Skeletal muscle cell (primary cell): Measurements from ENCODE around the gene SYNDIG1.

Experiments
- DNase-seq: peaks from one replicate; pipeline ENCODE4 v3.0.0-alpha.2; 2010; ENCODE audit warnings: low read depth
- H3K4me3 ChIP-seq: 2 replicates; pipeline ENCODE4 v1.5.1; 2011; ENCODE audit warnings: low read depth, mild to moderate bottlenecking, control low read depth, low read length, moderate library complexity

SYNDIG1 gene

GRCh38 chr20:24590178-24590982 is 121.0 kb downstream of the SYNDIG1 start:
- H3K4me3 ChIP-seq = no peak overlapping the region
- DNase-seq = no peak

GRCh38 chr20:24597051-24597450 is 127.6 kb downstream of the SYNDIG1 start:
- H3K4me3 ChIP-seq = no peak overlapping the region
- no peak for DNase-seq

DNA sequence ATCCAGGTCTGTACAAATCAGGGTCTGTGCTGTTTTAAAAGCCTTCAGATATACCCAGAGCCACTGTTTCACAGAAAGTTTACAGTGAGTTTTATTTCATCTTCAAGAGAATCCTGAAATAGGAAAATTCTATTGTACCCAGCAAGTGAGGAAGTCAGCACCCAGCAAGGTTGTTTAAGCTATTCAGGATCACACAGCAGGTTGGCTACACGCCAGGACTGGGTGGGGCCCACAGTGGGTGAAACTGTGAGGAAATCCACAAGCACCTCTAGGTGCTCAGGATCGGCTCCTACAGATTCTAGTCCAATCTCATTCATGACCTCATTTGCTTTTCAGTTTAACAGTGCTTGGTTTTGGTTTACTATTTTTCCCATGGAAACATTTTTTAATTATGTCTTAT is 128.9 kb downstream of the SYNDIG1 start:
- DNase-seq = no peak
- H3K4me3 ChIP-seq = no peak overlapping the region

DNA sequence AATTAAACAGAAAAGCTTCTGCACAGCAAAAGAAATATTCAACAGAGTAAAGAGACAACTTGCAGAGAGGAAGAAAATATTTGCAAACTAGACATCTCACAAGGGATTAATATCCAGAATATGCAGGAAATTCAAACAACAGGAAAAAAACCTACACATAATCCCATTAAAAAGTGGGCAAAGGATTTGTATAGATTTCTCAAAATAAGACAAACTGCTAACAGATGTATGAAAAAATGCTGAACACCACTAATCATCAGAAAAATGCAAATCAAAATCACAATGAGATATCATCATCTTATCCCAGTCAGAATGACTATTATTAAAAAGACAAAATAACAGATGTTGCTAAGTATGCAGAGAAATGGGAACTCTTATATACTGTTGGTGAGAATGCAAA is 129.6 kb downstream of the SYNDIG1 start:
- DNase-seq = no peak
- H3K4me3 ChIP-seq = no peak overlapping the region

DNA sequence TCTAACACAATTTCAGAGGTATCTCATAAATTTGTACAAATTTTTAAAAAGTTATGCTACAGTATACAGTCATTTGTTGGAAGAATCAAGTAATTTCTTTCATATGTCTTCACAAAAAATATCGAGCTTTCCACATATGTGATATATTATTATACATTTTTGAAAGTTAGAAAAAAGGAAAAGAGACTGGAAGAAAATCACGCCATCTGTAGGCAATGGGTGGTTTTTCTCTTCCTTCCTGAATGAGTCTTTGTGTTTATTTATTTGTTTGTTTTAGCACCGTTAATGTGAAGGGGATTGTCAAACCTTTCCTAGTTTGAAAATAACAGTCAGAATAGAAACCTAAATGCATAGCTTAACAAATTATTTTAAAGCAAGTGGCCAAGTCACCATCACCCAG is 130.6 kb downstream of the SYNDIG1 start:
- H3K4me3 ChIP-seq = no peak overlapping the region
- no peak for DNase-seq

DNA sequence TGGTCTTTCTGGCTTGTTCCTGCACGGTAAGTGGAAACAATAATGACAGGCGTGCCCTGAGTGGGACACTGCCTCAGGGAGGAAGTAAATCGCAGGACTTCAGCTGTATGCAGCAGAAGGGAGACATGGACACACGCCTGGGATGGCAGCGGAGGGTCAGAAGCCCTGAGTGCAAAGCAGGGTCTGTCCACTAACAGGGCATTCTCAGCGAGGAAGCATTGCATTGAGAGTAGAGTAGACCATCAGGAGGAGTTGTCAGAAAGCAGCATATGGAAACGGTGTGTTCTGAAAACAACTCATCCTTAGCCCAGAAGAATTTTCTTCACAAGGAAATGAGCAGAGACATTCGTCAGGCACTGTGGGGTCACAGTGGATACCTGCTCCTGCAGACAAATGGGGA is 134.0 kb downstream of the SYNDIG1 start:
- no peak for DNase-seq

DNA sequence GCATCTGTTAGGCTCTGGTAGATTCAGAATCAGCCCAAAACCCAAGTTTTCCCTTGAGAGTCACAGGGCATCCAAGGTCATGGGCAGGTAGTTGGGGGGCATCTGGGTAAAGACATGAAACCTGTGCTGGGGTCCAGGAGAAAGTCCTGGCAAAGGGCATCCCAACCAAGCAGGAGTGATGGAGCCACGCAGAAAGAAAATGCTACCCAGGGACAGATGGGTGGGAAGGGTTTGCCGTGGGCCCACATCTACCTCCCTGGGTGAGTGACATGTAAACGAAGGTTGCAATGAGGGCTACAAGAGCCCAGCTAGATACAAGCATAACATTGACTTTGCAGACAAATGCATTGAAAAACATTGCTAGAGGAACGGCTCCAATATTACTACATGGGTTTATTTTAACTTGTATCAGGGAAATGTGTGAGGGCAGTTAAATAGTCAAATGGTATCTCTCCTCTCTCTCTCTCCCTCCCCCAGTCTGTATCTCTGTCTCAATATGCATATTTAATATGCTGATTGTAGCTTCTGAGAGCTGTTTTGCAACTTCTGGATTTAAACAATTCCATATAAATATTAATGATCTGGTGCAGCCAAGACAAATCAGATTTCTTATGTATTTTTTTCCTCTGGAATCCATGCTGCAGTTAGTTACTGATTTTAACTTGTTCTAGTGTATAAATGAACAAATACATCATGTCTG is 135.7 kb downstream of the SYNDIG1 start:
- DNase-seq = no peak
- no peak overlapping the region for H3K4me3 ChIP-seq

More for the DNA sequence above, 134.0 kb downstream of the SYNDIG1 start:
- no peak overlapping the region for H3K4me3 ChIP-seq

- DNase-seq = peak; percentile 31
- H3K4me3 ChIP-seq = no peak overlapping the region
Observed at GRCh38 chr20:24605937-24606455, 136.6 kb downstream of the SYNDIG1 start.

DNA sequence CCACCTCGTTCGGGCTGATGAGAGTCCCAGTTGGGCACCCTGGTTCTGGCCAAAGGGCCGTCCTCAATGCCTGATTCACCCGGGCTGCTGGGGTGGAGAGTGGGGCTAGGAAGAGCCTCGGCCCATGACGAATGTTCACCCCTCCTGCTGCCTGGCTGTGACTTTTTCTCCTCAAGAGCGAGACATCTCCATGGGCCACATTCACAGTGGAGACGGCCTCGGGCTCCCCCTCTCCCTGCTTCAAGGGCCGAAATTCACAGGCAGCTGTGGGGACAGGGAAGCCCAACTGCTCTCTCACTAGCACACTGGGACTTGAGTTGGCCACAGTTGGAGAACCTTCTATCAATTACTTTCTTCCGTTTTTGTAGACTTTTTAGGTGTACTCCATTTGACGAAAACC is 138.0 kb downstream of the SYNDIG1 start:
- no peak overlapping the region for H3K4me3 ChIP-seq

GRCh38 chr20:24608926-24609667 is 139.7 kb downstream of the SYNDIG1 start:
- no peak for DNase-seq
- no peak overlapping the region for H3K4me3 ChIP-seq

More for the DNA sequence above, 138.0 kb downstream of the SYNDIG1 start:
- no peak for DNase-seq

DNA sequence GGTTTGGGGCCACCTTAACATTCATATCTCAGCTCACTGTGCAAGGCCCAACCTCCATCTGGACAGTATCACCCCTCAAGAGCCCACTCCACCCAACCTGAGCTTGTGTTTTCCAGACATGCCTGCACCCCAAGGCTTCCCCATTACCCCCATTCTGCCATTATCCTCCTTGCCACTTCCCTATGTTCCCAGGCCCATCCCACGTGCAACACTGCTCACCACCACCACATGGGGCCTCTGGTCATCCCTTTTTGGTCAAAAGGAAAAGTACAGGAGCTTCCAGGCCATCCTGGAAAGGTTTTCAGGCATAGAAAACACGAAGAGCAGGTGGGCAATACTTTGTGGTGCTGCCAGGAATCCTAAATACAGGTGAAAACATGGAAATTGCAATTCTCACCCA is 140.3 kb downstream of the SYNDIG1 start:
- H3K4me3 ChIP-seq = no peak overlapping the region
- DNase-seq = no peak

- no peak for DNase-seq
- no peak overlapping the region for H3K4me3 ChIP-seq
Observed at GRCh38 chr20:24610341-24611115, 141.1 kb downstream of the SYNDIG1 start.

DNA sequence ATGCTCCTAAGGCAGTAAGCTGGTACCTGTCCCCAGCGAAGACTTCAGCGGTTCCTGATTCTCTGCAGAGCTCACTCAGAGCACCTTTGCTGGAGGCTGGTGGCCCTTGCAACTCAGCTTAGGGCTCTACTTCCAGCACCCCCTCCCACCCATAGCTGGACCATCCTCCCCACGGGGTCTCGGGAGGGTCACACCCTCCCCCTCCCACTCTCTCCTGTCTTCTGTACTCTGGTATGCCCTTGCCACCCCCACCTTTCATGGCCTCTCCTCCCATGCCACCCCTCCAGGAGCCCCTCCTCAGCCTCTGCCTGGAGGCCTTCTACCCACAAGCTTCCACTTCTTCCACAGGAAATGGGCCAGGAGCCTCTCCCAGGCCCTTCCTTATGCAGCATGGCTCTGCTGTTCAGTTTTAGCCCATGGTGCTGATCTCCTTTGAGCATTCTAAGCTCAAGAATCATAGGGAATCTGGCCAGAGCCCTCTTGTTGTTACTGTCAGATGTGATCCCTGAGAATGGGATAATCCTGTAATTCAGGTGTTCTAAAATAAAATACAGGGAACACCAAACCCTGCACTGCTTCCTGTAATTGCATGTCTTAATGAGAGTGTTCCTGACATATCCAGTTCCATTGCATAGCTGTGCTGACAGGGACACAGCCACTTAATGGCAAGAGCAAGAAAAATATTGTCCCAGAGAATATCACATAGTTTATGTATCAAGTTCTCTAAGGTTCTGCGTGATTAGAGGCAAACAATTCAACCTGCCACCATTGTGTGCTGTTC is 142.1 kb downstream of the SYNDIG1 start:
- H3K4me3 ChIP-seq = no peak overlapping the region
- no peak for DNase-seq

- no peak overlapping the region for H3K4me3 ChIP-seq
- DNase-seq = no peak
Observed at GRCh38 chr20:24612799-24613775, 143.7 kb downstream of the SYNDIG1 start.

GRCh38 chr20:24614341-24614740 is 144.9 kb downstream of the SYNDIG1 start:
- H3K4me3 ChIP-seq = no peak overlapping the region
- no peak for DNase-seq

GRCh38 chr20:24615353-24615752 is 145.9 kb downstream of the SYNDIG1 start:
- DNase-seq = no peak
- no peak overlapping the region for H3K4me3 ChIP-seq

GRCh38 chr20:24616258-24617079 is 147.0 kb downstream of the SYNDIG1 start:
- no peak for DNase-seq
- no peak overlapping the region for H3K4me3 ChIP-seq
